GM06990 (cell line): ENCODE data around the gene SHISA5.
A peak's percentile ranks its signal among the peaks of the same experiment; 100 is the strongest.

ENCODE experiments used
- DNase-seq: peaks from one replicate; pipeline ENCODE4 v3.0.0-alpha.2; 2011; ENCODE audit not compliant: insufficient read length; ENCODE audit errors: extremely low read depth
- H3K27me3 ChIP-seq: replicated peaks from 2 replicates; pipeline ENCODE4 v1.6.0; 2011; ENCODE audit warnings: low read length; ENCODE audit not compliant: control insufficient read depth, insufficient read depth
- H3K36me3 ChIP-seq: 2 replicates; pipeline ENCODE4 v1.5.1; 2011; ENCODE audit warnings: low read length; ENCODE audit not compliant: control insufficient read depth, insufficient read depth
- H3K4me3 ChIP-seq: replicated peaks from 2 replicates; pipeline ENCODE4 v1.5.1; 2011; ENCODE audit warnings: low read depth, mild to moderate bottlenecking, control low read depth, low read length
- CTCF ChIP-seq: IDR thresholded peaks from 2 replicates; pipeline ENCODE4 v1.5.1; 2011; ENCODE audit warnings: low read length, control low read depth, mild to moderate bottlenecking, inconsistent platforms; ENCODE audit not compliant: insufficient read depth, poor library complexity, severe bottlenecking

SHISA5 gene

GRCh38 chr3:48518069-48518468 lies 14.1 kb upstream of the SHISA5 start:
- no peaks in the 10 kb centered on the region; the same call in none of the 2 replicates for H3K27me3 ChIP-seq
- no peak for TF ChIP-seq CTCF
- H3K4me3 ChIP-seq: no peak overlapping the region
- DNase-seq: no peak
- H3K36me3 ChIP-seq: no peaks in the 10 kb centered on the region; the same call in 1 of the 2 replicates

GRCh38 chr3:48516571-48516970 lies 12.6 kb upstream of the SHISA5 start:
- Histone ChIP-seq H3K4me3 (no peak overlapping the region), H3K27me3 (no peaks in the 10 kb centered on the region; the same call in none of the 2 replicates), H3K36me3 (no peaks in the 10 kb centered on the region; the same call in 1 of the 2 replicates)
- TF ChIP-seq CTCF: no peak
- DNase-seq: no peak

DNA sequence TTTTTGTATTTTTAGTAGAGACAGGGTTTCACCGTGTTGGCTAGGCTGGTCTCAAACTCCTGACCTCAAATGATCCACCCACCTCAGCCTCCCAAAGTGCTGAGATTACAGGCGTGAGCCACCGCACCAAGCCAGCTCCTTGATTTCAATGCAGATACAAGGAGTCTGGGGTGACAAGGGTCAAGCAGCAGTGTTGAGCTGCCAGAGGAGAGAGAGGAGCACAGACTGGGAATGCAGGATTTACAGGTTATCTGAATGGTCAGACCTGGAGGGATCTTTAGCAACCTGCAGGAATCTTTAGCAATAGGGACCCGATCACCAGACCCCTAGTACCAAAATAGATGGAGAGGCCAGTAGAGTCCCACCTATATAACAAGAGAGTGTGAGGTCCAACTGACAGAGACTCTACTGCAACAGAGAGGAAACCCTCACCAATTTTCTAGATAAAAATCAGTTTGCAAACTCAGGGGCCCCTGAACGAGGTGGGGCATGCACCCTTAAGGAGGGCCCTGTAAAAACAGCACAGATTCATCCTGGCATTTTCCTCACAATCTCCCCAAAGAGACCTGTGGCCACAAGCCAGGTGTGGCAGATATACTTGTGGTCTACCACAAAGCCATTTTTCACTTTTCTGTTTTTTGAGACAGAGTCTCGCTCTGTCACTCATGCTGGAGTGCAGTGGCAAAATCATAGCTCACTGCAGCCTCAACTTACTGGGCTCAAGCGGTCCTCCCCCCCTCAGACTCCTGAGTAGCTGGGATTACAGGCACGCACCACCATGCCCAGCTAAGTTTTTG lies 10.7 kb upstream of the SHISA5 start:
- TF ChIP-seq CTCF: no peak
- no peak overlapping the region for H3K4me3 ChIP-seq
- DNase-seq: no peak
- peaks cover 1% of the 10 kb centered on the region for H3K27me3 ChIP-seq
- H3K36me3 ChIP-seq: no peaks in the 10 kb centered on the region; the same call in 1 of the 2 replicates

DNA sequence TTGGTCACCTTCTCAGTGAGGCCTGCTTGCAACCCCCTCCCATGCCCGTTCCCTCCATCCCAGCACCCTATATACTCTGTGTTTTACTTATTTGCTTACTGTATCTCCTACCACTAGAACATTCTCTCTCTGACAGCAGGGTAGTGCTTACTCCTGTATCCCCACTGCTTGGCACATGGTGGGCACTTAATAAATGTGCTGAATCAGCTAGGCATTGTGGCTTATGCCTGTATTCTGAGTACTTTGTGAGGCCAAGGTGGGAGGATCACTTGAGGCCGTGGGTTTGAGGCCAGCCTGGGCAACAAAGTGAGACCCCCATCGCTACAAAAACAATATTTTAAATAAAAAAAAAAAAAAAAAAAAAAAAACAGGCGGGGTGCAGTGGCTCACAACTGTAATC lies 7.6 kb upstream of the SHISA5 start:
- no peaks in the 10 kb centered on the region for H3K36me3 ChIP-seq
- no peak for DNase-seq
- H3K27me3 ChIP-seq: 0 out of 2 replicates have a peak, but pooled peaks cover 1% of the 10 kb centered on the region
- no peak overlapping the region for H3K4me3 ChIP-seq
- TF ChIP-seq CTCF: no peak

DNA sequence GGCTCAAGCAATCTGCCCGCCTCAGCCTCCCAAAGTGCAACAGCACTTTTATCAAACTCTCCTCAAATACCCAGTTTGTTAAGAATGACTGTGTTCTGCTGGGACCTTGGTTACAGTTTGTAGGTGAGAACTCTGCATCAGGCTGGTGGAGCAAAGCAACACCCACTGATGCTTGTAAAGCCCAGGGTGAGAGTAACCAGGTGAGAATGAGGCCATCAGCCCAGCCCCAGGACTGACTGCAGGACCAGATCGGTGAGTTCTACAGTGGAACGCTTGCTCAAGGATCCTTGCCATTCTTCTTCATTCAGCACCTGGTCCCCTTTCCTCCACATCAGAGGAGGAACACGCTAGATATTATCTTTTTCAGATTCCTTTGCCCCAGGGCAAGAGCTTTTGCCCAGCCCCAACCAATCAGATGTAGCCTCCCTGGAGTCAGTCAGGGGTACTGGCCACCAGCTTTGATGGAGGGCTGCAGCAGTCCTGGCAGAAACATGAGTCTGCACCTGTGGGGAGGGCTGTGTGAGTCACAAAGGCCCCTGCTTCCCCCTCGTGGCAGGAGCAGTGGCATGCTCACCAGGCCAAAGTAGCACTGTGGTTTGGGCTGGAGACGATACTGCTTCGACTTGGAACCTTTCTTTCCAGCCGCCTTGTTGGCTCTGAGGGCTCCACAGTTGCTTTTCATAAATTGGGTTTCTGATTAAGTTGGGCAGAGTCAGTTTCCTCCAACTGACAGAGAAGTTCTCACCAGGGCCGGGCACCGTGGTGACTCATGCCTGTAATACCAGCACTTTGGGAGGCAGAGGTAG lies 3.5 kb upstream of the SHISA5 start:
- TF ChIP-seq CTCF: peak; percentile 86
- H3K27me3 ChIP-seq: 0 out of 2 replicates have a peak, but pooled peaks cover 1% of the 10 kb centered on the region
- H3K36me3 ChIP-seq: no peaks in the 10 kb centered on the region
- no peak overlapping the region for H3K4me3 ChIP-seq
- peak; percentile 35 for DNase-seq
